Measurements from ENCODE around the gene COPS6. TPM values are rescaled to one million over a fixed set of nuclear protein-coding genes. Genes with fewer than 3 reads are reported as not detected.

Gene COPS6
- polyA plus RNA-seq, 1 experiment: 265 TPM

- ChIA-PET CTCF (interaction anchor here (1.0 kb wide), 1 partner anchor 13 kb away, joined by 3 read pairs; no protein-coding TSS in a partner anchor), POLR2A (no interaction called here)
- DNase-seq (ENCODE audit: low read depth, low spot score): peak; percentile 72
- H3K9me3 ChIP-seq (ENCODE audit: control insufficient read depth, insufficient read depth, low read length): peaks cover 33% of the 10 kb centered on the region
- TF ChIP-seq CTCF (IDR thresholded peaks at IDR 0.05; ENCODE audit: low read depth, low read length): no peak
- no peak overlapping the region for H3K4me3 ChIP-seq (ENCODE audit: low read depth, low read length)
- no peaks in the 10 kb centered on the region for H3K27me3 ChIP-seq (ENCODE audit: control insufficient read depth, insufficient read depth, low read length)
- no peak overlapping the region for H3K27ac ChIP-seq (ENCODE audit: low read depth, low read length)
Observed at GRCh38 chr7:100065452-100066186, 23.1 kb upstream of the COPS6 start.

GRCh38 chr7:100066953-100067352 lies 21.8 kb upstream of the COPS6 start:
- H3K9me3 ChIP-seq (ENCODE audit: control insufficient read depth, insufficient read depth, low read length): peaks cover 47% of the 10 kb centered on the region
- no peak overlapping the region for H3K27ac ChIP-seq (ENCODE audit: low read depth, low read length)
- H3K4me3 ChIP-seq (ENCODE audit: low read depth, low read length): no peak overlapping the region
- ChIA-PET CTCF (interaction anchor here (0.6 to 0.8 kb wide), 2 partner anchors 9 to 16 kb away, joined by 3 read pairs; no protein-coding TSS in a partner anchor), POLR2A (interaction anchor here (0.6 kb wide), 1 partner anchor 13 kb away, joined by 13 read pairs; no protein-coding TSS in a partner anchor)
- no peak for TF ChIP-seq CTCF (IDR thresholded peaks at IDR 0.05; ENCODE audit: low read depth, low read length)
- H3K27me3 ChIP-seq (ENCODE audit: control insufficient read depth, insufficient read depth, low read length): no peaks in the 10 kb centered on the region
- no peak for DNase-seq (ENCODE audit: low read depth, low spot score)

- no peaks in the 10 kb centered on the region for H3K27me3 ChIP-seq (ENCODE audit: control insufficient read depth, insufficient read depth, low read length)
- CTCF ChIA-PET: interaction anchor here (1.4 kb wide), 1 partner anchor 12 kb away, joined by 5 read pairs; no protein-coding TSS in a partner anchor
- no peak for DNase-seq (ENCODE audit: low read depth, low spot score)
- peaks cover 69% of the 10 kb centered on the region for H3K9me3 ChIP-seq (ENCODE audit: control insufficient read depth, insufficient read depth, low read length)
- no peak overlapping the region for H3K4me3 ChIP-seq (ENCODE audit: low read depth, low read length)
- POLR2A ChIA-PET: interaction anchor here (0.6 kb wide), 1 partner anchor 37 kb away, joined by 4 read pairs; no protein-coding TSS in a partner anchor
- no peak for TF ChIP-seq CTCF (IDR thresholded peaks at IDR 0.05; ENCODE audit: low read depth, low read length)
- H3K27ac ChIP-seq (ENCODE audit: low read depth, low read length): no peak overlapping the region
Observed at GRCh38 chr7:100069991-100070390, 18.8 kb upstream of the COPS6 start.

GRCh38 chr7:100071018-100071723 lies 17.6 kb upstream of the COPS6 start:
- CTCF ChIA-PET: interaction anchor here (1.0 kb wide), 1 partner anchor 11 kb away, joined by 3 read pairs; no protein-coding TSS in a partner anchor
- POLR2A ChIA-PET: no interaction called here

More at GRCh38 chr7:100071018-100071723, 17.6 kb upstream of the COPS6 start:
- Histone ChIP-seq H3K4me3 (ENCODE audit: low read depth, low read length) (no peak overlapping the region), H3K27ac (ENCODE audit: low read depth, low read length) (no peak overlapping the region), H3K27me3 (ENCODE audit: control insufficient read depth, insufficient read depth, low read length) (no peaks in the 10 kb centered on the region), H3K9me3 (ENCODE audit: control insufficient read depth, insufficient read depth, low read length) (peaks cover 80% of the 10 kb centered on the region)
- TF ChIP-seq CTCF (IDR thresholded peaks at IDR 0.05; ENCODE audit: low read depth, low read length): no peak
- DNase-seq (ENCODE audit: low read depth, low spot score): no peak

Data from AG04450 (cell line).